Measurements from ENCODE around the gene PAPPA2.
A peak's percentile ranks its signal among the peaks of the same experiment; 100 is the strongest.
"Not testable (repeated sequence)": the region's sequence is repeated elsewhere in the genome, so short reads cannot be mapped to it uniquely, and the experiment has no call there.

PAPPA2 gene

GRCh38 chr1:176552217-176552991 is 89.4 kb downstream of the PAPPA2 start:
- DNase-seq (ENCODE audit: low spot score): no peak

GRCh38 chr1:176552999-176553398 is 90.0 kb downstream of the PAPPA2 start:
- DNase-seq (ENCODE audit: low spot score): no peak

- DNase-seq (ENCODE audit: low spot score): no peak
These were observed 93.3 kb downstream of the PAPPA2 start for GRCh38 chr1:176556288-176556687.

GRCh38 chr1:176557543-176558258 is 94.7 kb downstream of the PAPPA2 start:
- no peak for DNase-seq (ENCODE audit: low spot score)

GRCh38 chr1:176558561-176558960 is 95.6 kb downstream of the PAPPA2 start:
- DNase-seq (ENCODE audit: low spot score): no peak

- DNase-seq (ENCODE audit: low spot score): no peak
These were observed 96.5 kb downstream of the PAPPA2 start for GRCh38 chr1:176559474-176559873.

GRCh38 chr1:176559878-176560277 is 96.9 kb downstream of the PAPPA2 start:
- peak; percentile 77 for DNase-seq (ENCODE audit: low spot score)

- DNase-seq (ENCODE audit: low spot score): no peak
These were observed 97.7 kb downstream of the PAPPA2 start for GRCh38 chr1:176560681-176561080.

- not testable (repeated sequence) for DNase-seq (ENCODE audit: low spot score)
These were observed 98.8 kb downstream of the PAPPA2 start for GRCh38 chr1:176561761-176562160.

- DNase-seq (ENCODE audit: low spot score): no peak
These were observed 103.3 kb downstream of the PAPPA2 start for GRCh38 chr1:176566004-176566975.

GRCh38 chr1:176567190-176567794 is 104.3 kb downstream of the PAPPA2 start:
- DNase-seq (ENCODE audit: low spot score): no peak

GRCh38 chr1:176568185-176568584 is 105.2 kb downstream of the PAPPA2 start:
- no peak for DNase-seq (ENCODE audit: low spot score)

GRCh38 chr1:176574756-176575155 is 111.8 kb downstream of the PAPPA2 start:
- no peak for DNase-seq (ENCODE audit: low spot score)

- DNase-seq (ENCODE audit: low spot score): no peak
These were observed 113.0 kb downstream of the PAPPA2 start for GRCh38 chr1:176575991-176576390.

- no peak for DNase-seq (ENCODE audit: low spot score)
These were observed 113.7 kb downstream of the PAPPA2 start for GRCh38 chr1:176576670-176577069.

- DNase-seq (ENCODE audit: low spot score): no peak
These were observed 114.7 kb downstream of the PAPPA2 start for GRCh38 chr1:176577646-176578197.

- no peak for DNase-seq (ENCODE audit: low spot score)
These were observed 116.1 kb downstream of the PAPPA2 start for GRCh38 chr1:176579087-176579486.

GRCh38 chr1:176595217-176595616 is 132.2 kb downstream of the PAPPA2 start:
- no peak for DNase-seq (ENCODE audit: low spot score)

GRCh38 chr1:176601348-176601747 is 138.4 kb downstream of the PAPPA2 start:
- DNase-seq (ENCODE audit: low spot score): no peak

- no peak for DNase-seq (ENCODE audit: low spot score)
These were observed 139.5 kb downstream of the PAPPA2 start for GRCh38 chr1:176602388-176603004.

- no peak for DNase-seq (ENCODE audit: low spot score)
These were observed 140.7 kb downstream of the PAPPA2 start for GRCh38 chr1:176603696-176604095.
